HG02938 (cell line): ENCODE data around the gene COL26A1.
"Not testable (repeated sequence)": the region's sequence is repeated elsewhere in the genome, so short reads cannot be mapped to it uniquely, and the experiment has no call there.

Experiments
- ATAC-seq: cut with Tn5 transposase; IDR thresholded peaks from one replicate; pipeline ENCODE4 v1.9.1; 2021; ENCODE audit warnings: mild to moderate bottlenecking, moderate library complexity; ENCODE audit not compliant: unreplicated experiment

Gene COL26A1

GRCh38 chr7:101547916-101548661 lies 185.4 kb downstream of the COL26A1 start:
- ATAC-seq = no peak

GRCh38 chr7:101549734-101550133 lies 187.1 kb downstream of the COL26A1 start:
- no peak for ATAC-seq

DNA sequence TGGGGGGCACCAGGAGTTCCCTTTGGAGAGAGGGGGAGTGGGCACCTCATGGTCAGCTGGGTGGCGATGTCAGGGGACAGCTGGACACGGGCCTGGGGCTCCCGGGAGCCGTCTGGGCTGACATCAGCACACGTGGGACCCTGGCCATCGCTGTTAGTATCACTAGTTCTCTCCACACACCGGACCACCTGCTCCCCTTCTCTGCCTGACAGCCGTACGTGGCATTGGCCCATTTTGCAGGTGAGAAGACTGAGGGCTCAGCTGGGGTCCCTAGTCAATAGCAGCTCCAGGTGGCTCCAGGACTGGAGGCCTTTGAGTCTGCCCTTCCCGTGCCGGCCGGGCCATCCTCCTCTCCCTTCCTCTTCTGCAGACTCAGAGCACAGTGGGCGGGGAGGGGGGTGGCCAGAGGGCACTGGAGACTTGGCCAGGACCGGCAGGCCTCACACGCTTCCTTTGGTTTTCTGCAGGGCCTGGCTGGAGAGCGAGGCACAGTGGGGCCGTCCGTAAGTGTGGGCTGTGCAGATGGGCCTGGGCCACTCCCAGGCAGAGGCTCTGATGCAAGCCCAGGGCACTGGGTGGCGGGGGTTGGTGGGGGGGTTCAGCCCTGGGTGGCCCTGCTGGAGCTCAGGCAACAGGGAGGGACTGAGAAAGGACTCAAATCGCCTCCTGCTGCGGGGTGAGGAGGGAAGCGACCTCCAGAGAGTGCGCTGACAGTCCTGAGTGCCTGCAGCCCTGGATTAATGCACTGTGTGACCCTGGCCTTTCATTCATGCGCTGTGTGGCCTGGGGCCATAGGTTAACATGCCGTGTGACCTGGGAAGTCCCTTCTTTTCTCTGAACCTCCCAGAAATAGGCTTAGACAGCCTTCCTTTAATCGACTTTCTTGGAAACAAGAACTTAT lies 188.2 kb downstream of the COL26A1 start:
- no peak for ATAC-seq

- no peak for ATAC-seq
Measured at GRCh38 chr7:101553018-101553770, 190.5 kb downstream of the COL26A1 start.

DNA sequence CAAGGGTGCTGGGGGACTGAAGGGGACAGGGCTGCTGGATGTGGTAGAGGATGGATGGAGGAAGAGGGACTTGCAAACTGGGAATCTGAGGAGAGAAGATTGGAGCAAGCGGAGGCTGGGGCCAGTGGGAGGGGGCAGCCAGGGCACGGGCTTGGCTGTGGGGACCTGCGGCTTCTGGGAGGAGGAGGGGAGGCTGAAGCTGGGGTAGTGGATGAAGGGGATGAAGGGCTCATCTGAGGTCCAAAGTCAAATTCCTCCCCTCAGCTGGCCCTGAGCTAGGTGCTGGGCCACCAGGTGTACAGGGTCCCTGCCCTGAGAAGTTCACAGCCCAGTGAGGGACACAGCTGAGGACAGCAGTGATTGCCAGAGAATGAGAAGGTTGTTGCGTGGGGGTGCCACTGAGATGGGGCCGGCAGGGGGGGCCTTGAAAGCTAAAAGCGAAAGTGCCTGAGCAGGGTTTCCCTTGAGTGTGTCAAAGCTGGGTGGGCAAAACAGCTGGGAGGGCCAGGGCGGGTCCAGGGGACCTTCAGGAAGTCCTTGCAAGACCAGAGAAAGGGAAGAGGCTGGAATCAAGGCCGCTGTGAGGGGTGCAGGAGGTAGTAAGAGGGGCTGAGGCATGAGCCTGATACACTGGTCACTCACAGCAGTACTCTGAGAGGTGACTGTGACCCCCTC lies 191.2 kb downstream of the COL26A1 start:
- ATAC-seq = no peak

- no peak for ATAC-seq
Measured at GRCh38 chr7:101554584-101555268, 192.1 kb downstream of the COL26A1 start.

DNA sequence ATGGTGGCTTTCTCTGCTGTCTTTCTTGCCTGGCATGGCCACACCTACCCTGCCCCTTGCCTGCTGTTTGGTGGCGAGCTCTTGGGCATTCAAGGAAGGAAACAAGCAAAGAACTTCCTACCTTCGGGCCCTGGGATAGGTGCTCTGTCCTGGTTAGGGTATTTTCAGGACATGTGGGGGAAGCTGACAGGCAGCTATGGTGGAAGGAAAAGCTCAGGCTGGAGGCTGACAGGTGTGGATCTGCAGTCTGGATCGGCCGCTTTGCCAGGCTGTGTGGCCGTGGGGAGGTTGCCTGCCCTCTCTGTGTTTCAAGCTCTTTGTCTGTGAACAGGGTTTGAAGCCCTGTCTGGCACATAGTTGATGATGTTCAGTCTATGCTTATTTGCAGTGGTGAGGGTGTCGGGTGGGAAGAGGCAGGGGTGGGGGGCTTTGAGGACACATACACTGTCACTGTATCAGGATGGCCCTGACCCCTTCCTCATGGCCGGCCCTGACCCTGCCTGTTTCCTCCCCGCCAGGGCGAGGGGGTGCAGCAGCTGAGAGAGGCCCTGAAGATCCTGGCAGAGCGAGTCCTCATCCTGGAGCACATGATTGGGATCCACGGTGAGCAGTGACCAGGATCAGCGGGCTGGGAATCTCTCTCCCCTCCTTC lies 192.7 kb downstream of the COL26A1 start:
- no peak for ATAC-seq

DNA sequence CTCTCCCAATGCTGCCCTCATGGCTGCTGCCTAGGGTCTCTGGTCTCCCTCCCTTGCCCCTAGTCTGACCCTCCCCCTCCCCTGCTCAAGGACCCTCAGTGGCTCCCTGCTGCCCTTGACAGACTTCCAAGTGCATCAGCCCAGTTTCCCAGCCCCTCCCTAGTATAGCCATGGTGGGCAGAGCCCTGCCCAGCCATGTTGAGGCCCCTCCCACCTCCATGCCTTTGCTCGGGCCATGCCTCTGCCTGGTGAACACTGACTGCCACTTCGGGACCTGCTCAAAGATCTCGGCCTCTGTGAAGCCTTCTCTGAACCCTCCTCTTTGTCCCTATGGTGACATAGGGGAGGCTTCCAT lies 193.2 kb downstream of the COL26A1 start:
- no peak for ATAC-seq

DNA sequence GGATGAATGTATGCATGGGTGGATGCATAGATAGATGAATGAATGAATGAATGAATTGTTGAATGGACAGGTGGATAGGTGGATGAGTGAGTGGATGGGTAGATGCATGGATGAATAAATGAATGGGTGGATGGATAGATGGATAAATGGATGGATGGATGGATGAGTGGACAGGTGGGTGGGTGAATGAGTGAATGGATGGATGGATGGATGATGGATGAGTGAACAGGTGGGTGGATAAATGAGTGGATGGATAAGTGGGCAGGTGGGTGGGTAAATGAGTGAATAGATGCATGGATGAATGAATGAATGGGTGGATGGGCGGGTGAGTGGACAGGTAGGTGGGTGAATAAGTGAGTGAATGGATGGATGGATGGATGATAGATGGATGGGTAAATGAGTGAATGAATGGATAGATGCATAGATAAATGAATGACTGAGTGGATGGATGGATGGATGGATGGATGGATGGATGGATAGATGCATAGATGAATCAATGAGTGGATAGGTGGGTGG lies 193.8 kb downstream of the COL26A1 start:
- no peak for ATAC-seq

DNA sequence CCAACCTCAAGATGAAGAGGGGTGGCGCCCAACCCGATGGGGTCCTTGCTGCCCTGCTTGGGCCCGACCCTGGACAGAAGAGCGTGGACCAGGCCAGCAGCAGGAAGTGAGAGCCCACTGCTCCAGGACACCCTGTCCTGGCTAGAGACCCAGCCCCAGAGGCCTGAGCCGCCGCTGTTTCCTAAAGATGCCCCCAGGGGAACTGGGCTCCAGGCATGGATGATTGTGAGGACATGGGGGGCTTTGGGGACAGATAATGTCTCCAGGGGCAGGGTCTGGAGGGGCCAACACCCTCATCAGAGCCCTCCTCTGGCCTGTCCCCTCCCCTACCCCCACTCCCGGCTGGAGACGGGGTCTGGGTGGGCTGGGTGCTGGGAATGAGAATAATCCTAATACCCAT lies 194.7 kb downstream of the COL26A1 start:
- no peak for ATAC-seq

DNA sequence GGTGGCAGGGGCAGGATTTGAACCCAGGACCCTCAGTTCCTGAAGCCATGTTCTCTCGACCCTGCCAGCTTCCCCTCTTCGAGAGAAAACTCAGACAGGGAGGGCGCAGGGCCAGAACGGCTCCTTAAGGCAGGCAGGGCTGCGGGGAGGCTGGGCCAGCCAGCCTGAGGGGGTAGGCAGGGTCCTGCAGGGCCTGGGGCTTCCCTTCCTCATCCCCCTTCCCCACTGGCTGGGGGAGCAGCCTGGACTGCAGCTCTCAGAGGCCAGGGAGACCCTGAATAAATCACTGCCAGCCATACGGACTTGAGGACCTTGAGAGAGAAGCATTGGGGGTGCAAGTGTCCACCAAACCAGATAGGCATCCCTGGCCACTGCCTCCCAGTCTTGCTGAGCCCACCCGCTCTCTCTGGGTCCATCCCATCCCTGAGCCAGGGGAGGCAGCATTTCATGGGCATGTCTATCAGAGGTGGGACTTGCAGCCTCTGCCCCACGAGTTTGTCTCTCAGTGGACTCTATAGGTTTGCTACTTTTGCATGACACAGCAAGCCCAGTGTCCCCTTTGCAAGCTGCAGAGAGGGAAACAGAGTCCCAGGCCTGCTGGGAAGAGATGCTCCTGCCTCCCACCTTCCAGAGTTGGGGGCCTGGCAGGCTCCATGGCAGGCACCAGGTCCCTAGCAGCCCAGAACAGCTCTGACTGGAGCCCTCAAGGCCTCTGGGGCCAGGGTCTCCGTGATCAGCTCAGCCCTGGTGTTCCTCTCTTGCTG lies 195.5 kb downstream of the COL26A1 start:
- no peak for ATAC-seq

DNA sequence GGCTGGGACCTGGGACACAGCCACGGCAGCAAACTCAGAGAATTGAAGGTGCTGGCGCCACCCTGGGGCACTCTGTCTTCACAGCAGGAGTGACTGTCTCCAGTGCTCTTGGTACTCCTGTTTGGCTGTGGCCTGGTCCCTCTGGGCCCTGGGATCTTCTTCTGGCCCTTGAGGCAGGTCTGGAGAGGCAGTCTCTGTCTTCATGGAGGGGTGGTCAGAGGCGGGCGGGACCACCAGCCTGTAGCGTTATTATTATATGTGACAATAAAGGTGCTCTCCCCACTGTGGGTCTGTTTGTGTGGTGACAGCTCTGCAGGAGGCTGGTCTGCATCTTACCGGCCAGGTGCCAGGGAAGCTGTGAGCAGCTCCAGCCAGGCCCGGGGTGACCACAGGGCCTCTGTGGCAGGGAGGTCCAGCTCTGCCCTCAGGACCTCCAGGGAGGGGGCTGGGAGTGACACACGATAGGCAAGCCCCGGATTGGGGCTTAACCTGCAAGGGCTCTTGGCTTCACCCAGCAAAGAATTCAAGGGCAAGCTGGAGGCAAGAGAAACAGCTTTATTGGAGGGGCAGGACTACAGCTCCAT lies 196.2 kb downstream of the COL26A1 start:
- ATAC-seq = no peak

DNA sequence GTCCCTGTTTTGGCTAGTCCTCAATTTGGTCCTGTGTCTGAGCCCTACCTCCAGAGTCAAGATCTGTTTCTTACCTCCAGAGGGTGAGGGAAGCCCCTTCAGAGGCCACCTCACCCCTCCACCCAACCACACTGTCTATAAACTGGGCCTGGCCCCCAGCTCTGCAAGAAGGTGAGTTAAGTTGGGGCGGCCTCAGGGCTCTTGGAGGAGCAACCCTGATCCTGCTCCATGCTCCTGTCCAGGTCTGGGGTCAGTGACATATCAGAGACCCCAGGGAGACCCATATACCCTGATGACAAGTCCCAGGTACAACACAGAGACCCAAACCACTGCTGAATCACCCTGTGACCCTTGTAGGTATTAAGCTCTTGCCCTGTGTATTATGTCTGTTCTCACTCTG lies 196.9 kb downstream of the COL26A1 start:
- ATAC-seq = no peak

- not testable (repeated sequence) for ATAC-seq
Measured at GRCh38 chr7:101560021-101560420, 197.3 kb downstream of the COL26A1 start.

- no peak for ATAC-seq
Measured at GRCh38 chr7:101560856-101561255, 198.2 kb downstream of the COL26A1 start.

GRCh38 chr7:101561293-101561692 lies 198.6 kb downstream of the COL26A1 start:
- not testable (repeated sequence) for ATAC-seq

DNA sequence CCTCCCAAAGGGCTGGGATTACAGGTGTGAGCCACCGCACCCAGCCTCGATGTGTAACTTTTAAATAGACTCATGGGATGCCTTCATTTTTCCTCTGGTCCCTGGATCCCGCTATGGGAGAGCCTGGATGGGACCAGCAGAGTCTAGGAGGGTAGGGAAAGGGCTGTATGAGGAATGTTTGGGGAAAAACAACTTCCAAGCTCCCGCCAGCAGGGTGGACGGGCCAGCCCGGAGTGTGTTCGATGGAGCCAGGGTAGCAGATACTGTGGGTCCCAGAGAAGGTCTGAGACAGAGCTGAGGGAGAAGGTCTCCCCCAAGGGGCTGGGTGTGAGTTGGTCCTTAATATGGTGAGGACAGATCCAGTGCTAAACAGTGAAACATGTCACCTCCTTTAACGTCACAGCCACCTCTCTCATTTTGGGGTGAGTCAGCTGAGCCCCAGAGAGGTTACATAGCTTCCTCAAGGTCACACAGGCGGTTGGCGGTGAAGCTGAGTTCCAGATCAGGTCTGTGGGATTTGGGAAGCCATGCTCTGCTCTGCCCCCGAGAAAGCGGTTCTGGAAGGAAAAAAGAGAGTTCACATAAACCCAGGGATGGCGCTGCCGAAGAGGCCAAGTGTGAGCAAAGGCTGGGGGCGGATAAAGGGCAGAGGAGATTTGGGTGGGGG lies 200.0 kb downstream of the COL26A1 start:
- no peak for ATAC-seq
